Measurements from ENCODE around the gene TEX54.
"Not testable (repeated sequence)": the region's sequence is repeated elsewhere in the genome, so short reads cannot be mapped to it uniquely, and the experiment has no call there.

DNA sequence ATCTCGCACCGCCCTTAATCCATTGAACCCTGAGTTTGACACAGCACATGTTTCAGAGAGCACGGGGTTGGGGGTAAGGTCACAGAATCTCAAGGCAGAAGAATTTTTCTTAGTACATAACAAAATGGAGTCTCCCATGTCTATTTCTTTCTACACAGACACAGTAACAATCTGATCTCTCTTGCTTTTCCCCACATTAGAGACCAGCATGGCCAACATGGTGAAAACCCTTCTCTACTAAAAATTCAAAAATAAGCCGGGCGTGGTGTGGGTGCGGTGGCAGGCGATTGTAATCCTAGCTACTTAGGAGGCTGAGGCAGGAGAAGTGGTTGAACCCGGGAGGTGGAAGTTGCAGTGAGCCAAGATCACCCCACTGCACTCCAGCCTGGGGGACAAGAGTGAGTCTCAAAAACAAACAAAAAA lies 26.7 kb upstream of the TEX54 start:
- TF ChIP-seq, protein P1, sequence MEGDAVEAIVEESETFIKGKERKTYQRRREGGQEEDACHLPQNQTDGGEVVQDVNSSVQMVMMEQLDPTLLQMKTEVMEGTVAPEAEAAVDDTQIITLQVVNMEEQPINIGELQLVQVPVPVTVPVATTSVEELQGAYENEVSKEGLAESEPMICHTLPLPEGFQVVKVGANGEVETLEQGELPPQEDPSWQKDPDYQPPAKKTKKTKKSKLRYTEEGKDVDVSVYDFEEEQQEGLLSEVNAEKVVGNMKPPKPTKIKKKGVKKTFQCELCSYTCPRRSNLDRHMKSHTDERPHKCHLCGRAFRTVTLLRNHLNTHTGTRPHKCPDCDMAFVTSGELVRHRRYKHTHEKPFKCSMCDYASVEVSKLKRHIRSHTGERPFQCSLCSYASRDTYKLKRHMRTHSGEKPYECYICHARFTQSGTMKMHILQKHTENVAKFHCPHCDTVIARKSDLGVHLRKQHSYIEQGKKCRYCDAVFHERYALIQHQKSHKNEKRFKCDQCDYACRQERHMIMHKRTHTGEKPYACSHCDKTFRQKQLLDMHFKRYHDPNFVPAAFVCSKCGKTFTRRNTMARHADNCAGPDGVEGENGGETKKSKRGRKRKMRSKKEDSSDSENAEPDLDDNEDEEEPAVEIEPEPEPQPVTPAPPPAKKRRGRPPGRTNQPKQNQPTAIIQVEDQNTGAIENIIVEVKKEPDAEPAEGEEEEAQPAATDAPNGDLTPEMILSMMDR (conservative IDR thresholded peaks at IDR 0.05): not testable (repeated sequence)
- TF ChIP-seq ZFX (IDR thresholded peaks at IDR 0.05): not testable (repeated sequence)
